CD4-positive, alpha-beta T cell treated with Interleukin-4 for 4 hours (primary cell): ENCODE results near the gene SOX8.
A peak's percentile ranks its signal among the peaks of the same experiment; 100 is the strongest.

Experiments used
- DNase-seq: peaks from one replicate; pipeline ENCODE4 v3.0.0-alpha.2; 2020

The SOX8 gene

GRCh38 chr16:989354-989814 is 7.8 kb downstream of the SOX8 start:
- no peak for DNase-seq

DNA sequence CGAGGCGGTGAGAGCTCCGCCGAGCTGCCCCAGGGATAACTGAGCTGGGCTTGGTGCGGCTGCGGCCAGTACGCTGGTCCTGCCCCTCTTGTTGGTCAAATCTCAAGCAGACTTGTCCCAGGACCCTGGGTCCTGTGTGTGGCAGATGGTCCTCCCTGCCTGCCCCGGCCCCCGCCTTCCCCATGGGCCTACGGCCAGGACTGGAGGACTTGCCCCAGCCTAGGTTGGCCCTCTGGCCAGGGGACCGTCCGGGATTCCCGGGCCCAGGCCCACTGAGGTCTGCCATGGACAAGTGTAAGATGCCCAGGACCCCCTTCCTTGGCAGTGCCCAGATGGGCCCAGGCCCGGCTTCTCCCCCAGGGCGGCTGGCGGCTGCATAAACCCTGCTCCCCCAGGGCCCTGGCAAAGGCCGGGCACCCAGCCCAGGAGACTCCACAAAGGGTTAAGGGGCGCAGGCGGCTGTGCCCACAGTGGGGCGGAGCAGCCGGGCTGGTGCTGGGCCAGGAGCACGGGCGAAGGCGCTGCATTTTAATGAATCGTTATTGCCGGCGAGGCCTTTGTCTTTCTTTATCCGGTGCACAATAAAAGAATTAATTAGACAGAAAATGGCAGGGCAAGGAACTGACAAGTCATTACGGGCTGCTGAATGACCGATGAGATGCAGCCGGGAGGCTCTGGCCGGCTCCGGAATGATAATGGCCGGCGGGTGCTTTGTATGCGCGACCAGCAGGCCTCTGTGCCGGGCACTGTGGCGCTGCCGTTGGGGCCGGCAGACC is 9.1 kb downstream of the SOX8 start:
- DNase-seq = no peak

- no peak for DNase-seq
These were observed 9.8 kb downstream of the SOX8 start for GRCh38 chr16:991345-991744.

DNA sequence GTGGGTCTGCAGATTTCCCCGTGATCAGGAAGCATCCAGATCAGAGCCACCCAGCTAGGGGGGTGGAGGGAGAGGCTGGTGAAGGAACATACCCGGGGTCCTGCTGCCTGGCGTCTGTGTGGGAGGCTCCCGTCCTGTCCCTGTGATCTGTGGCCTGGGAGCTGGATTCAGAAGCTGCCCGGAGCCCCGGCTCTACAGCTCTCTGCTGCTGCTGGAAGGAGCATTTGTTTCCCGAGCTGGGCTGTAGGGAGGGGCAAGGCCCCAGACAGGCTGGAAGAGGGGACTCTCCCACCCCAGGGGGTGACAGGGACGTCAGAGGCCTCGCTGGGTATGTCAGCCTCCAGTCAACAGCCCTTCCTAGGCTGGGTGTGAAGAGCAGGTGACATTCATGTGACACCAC is 10.2 kb downstream of the SOX8 start:
- DNase-seq = no peak

DNA sequence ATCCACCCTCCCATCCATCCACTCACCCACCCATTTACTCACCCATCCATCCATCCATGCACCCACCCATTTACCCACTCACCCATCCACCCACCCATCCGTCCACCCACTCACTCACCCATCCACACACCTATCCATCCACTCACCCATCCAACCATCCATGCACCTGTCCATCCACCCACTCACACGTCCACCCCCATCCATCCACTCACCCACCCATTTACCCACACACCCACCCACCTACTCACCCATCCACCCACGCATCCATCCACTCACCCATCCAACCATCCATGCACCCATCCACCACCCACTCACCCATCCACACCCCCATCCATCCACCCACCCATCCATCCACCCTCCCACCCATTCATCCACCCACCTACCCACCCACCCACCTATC is 12.2 kb downstream of the SOX8 start:
- DNase-seq = no peak

- no peak for DNase-seq
These were observed 13.5 kb downstream of the SOX8 start for GRCh38 chr16:995087-995486.

DNA sequence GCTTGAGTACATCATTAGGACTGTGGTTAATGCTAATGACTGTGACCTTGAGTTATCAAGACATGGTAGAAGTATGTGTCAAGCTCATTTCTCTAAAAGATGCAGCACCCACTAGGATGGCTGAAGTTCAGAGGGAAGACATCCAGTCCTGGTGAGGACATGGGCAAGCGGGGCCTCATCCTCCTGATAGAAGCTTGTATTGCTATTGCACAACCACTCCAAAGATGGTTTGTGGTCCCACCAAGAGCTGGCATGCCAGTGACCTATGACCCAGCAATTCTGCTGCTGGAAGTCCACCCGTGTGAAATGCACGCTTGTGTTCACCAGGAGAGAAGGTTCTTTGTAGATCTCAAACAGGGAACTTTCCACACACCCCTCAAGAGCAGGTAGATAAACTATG is 14.2 kb downstream of the SOX8 start:
- no peak for DNase-seq

DNA sequence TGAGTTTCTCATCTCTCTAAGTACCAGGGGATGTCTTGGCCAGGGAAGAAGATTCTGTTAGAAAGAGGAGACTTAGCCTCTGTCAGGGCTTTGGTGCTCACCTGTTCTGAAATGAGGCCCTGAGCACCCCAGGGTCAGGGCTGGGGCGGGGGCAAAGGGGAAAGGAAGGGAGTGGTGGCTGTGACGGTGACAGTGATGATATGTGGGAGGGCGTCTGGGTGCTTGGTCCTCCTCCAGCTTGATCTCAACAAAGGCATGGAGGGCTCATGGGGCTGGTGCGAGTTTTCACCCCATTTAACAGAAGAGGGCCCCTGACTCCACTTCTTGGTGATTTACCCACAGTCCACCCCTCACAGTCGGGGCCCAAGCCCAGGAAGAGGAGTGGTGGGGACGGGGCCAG is 15.1 kb downstream of the SOX8 start:
- DNase-seq = peak; percentile 23

DNA sequence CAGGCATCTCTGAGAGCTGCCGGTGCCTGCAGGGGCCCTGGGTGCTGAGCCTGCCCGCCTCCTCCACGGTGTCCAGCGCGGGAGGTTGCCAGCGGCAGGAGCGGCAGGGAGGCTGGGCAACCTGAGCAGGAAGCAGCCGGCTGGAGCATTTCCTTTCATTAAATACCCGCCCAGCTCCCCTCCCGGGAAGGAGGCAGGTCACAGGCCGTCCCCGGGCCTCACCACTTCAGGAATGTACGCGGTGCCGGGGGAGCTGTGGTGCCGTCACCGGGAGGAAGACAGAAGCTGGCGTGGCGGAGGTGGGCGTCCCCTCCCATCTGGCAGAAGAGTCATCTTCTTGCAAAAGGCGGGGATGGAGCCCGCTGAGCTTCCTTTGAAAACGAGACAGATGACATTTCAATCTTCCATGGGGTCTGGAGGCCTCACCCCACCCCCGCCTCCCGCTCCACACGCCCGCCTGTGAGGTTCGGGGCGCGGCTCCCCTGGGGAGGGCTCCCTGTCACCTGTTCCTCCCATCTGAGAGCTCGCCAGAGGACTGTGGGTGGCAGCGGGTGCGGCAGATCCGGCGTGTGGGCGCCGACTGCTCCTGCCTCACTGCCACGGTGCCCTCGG is 16.0 kb downstream of the SOX8 start:
- peak; percentile 77 for DNase-seq

DNA sequence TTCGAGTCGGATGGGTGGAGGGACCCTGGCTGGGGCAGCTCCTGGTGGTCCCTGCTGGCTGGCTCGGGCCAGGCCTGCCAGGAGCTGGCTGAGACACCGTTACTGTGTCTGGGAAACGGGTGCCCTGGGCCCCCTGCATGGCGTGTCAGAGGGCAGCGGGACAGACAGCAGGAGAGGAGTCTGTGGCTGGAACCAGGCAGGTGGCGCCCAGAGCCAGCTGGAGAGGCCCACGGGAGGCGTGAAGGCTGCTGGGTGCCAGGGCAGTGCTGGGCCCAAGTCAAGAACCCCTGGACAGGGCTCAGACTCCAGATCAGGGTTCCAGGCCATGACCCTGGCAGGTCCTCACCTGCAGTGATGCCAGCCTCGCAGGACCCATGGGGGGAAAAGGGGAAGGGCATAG is 16.6 kb downstream of the SOX8 start:
- DNase-seq = no peak

GRCh38 chr16:998615-999014 is 17.0 kb downstream of the SOX8 start:
- no peak for DNase-seq

GRCh38 chr16:999677-1000076 is 18.1 kb downstream of the SOX8 start:
- DNase-seq = no peak

DNA sequence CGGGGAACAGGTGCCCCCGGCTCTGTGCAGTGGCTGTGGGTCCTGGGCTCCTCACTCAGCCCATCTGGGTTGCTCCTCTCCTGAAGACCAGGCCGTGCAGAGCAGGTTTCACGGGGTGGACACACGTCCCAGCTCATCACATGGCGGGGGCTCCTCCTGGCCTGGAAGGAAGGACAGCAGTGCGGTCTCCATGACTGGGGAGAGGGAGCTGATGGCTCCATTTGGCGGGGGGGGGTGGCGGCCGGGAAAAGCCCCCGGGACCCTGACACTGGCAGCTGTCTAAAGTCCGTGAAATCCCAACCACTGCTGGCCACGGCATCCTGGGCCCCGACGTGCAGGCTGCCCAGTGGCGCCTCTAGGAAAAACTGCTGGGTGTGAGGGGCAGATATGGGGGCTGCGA is 19.0 kb downstream of the SOX8 start:
- DNase-seq = no peak

DNA sequence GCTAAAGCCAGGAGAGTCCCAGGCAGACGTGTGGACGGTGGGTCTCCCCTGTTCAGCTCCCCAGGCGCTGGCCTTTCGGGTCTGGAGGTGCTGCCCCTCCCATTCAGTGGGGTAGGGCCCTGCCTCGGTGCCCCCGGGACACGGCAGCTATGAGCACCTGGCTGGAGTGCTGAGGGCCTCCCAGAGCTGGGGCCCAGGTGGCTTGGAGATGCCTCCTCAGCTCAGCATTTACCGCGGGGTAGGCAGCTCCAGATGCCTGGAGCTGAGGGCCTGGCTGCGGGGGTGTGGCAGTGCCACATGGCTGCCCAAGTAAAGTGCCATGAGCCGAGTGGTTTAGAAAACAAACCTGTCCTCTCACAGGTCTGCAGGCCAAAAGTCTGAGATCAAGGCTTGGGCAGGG is 19.5 kb downstream of the SOX8 start:
- no peak for DNase-seq

DNA sequence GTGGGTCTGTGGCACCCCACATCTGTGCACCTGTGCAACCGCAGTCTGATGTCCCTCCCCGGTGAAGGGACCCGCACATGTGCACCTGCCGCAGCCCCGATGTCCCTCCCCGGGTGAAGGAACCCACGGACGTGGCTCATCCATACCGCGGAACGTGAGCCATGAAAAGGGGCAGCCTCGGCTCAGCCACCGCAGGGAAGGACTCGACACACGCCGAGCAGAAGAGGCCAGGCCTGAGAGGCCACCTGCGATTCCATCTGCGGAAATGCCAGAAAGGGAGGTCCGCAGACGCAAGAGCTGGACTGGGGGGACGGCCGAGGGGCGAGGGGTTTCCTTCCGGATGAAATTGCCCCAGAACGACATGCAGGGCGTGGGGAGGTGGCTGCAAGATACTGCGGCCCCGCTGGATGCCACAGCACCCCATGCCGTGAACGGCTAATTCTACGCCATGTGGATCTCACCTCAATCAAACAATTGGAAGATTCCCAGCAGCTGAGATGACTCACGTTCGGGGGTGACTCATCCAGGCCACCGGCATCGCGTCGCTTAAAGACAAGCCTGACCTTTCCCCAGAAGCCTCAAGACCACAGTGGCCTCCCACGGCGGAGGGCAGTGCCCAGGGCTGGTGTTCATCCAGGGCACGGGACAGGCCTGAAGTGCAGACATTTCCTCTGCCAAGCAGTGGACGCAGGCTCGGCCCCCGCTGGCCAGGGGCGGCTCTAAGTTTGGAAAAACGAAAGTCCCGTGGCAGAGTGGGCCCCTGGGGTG is 21.0 kb downstream of the SOX8 start:
- peak; percentile 82 for DNase-seq

GRCh38 chr16:1003391-1004347 is 22.1 kb downstream of the SOX8 start:
- DNase-seq = peak; percentile 54

DNA sequence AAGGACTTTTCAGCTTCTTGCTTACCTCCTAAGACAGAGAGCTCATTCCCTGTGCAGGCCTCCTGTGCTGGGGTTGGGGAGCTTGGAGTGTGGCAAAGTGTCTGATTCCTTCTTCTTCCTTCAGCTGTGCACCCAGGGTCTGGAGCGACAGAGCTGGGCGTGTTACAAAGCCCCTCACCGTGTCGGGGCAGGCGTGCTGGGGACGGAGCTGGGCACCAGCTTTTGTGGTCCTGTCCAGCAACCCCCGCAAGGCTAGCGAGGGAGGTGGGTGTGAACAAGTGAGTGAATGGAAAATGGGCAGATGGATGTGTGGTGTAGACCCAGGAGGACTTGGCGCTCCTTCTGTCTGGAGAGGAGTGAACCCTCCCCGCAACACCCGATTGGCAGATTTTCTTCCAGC is 23.7 kb downstream of the SOX8 start:
- no peak for DNase-seq

DNA sequence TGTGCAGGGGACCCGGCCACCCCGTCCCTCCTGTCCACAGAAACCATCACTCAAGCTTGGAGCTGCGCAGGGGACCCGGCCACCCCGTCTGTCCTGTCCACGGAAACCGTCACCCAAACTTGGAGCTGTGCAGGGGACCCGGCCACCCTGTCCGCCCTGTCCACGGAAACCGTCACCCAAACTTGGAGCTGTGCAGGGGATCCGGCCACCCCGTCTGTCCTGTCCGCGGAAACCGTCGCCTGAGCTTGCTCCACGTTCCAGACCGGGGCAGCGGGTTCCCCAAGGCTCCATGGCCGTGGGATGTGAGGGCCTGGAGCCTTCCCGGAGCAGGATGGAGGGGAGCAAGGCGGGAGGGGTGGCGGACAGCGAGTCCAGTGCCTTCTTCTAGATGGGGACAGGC is 25.2 kb downstream of the SOX8 start:
- DNase-seq = no peak

- no peak for DNase-seq
These were observed 25.8 kb downstream of the SOX8 start for GRCh38 chr16:1007284-1007850.

GRCh38 chr16:1008085-1008484 is 26.5 kb downstream of the SOX8 start:
- no peak for DNase-seq

DNA sequence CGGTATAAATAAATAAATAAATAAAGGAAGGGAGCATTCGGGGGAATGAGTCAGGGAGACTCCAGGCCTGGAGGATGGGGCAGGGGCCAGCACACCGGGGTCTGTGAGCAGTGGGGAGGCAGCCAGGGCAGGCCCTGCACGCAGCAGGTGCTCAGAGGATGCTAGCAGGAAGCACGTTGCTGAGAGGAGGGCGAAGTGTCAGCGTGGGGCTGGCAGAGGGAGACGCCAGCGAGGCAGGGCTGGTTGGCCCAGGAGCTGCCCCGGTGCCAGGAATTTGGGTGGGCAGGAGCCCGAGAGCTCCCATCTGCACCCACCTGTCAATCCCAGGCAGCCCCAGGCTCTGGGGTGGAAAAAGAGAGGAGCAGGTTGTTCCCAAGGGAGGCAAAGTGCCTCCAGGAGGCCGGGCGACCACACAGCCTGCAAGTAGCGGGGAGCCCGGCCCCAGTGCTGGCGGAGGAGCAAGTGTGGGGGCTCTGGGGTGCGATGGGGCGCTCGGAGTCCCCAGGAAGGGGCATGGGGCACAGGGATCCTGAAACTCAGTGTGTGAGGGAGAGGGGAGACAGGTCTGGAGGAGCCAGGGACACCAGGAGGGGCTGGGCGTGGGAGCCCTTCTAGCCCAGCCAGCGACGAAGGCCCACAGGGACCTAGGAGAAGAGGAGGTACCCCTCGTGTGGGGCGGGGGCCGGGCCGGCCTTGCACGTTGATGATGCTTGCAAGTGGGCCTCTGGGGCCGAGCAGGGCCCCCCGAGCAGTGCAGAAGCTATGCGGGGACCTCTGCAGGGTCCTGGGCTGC is 28.0 kb downstream of the SOX8 start:
- no peak for DNase-seq

- no peak for DNase-seq
These were observed 28.7 kb downstream of the SOX8 start for GRCh38 chr16:1010251-1010650.
